Activated T-cell treated with anti-CD3 and anti-CD28 coated beads, Interleukin-2, amount 50 U/mL, for 72 hours (primary cell): Measurements from ENCODE around the gene SVIP. TPM values are rescaled to one million over a fixed set of nuclear protein-coding genes. Genes with fewer than 3 reads are reported as not detected.

Experiments
- ATAC-seq, 2 donors: fragments of 150-1000 bp; cut with Tn5 transposase; replicated peaks in 1 of 2; 2 replicates each; pipeline ENCODE4 v1.10.0; 2021; ENCODE audit warnings: moderate library complexity in 2 of 2, mild to moderate bottlenecking in 1 of 2
- DNase-seq, 2 donors: peaks; one replicate each; pipeline ENCODE4 v3.0.0; 2021 to 2022; ENCODE audit warnings: mixed read lengths in 1 of 2
- H3K27ac Mint-ChIP-seq: one replicate; pipeline ENCODE4 v1.8.0; 2022; ENCODE audit warnings: mild to moderate bottlenecking, moderate library complexity, mixed read lengths
- H3K27me3 Mint-ChIP-seq: one replicate; pipeline ENCODE4 v1.8.0; 2022; ENCODE audit warnings: low read depth, mixed read lengths
- H3K36me3 Mint-ChIP-seq, 2 donors: one replicate each; pipeline ENCODE4 v1.8.0; 2022; ENCODE audit warnings: mixed read lengths in 2 of 2, mild to moderate bottlenecking in 1 of 2; ENCODE audit not compliant: insufficient read depth in 2 of 2
- H3K4me1 Mint-ChIP-seq: one replicate; pipeline ENCODE4 v1.8.0; 2022; ENCODE audit warnings: low read depth, mixed read lengths
- H3K4me3 Mint-ChIP-seq, 2 donors: one replicate each; pipeline ENCODE4 v1.8.0; 2022; ENCODE audit warnings: mild to moderate bottlenecking in 2 of 2, mixed read lengths in 2 of 2, moderate library complexity in 2 of 2
- H3K9me3 Mint-ChIP-seq, 2 donors: one replicate each; pipeline ENCODE4 v1.8.0; 2022; ENCODE audit warnings: mixed read lengths in 2 of 2
- total RNA-seq, 2 donors: library from RNA; stranded (reverse); gene quantifications; one replicate each; pipeline ENCODE4 v1.2.3, GENCODE V29; 2022

SVIP gene
- total RNA-seq, 2 donors from 2014 or later: 48.3 to 50.7 TPM

GRCh38 chr11:22785251-22785650, 44.4 kb downstream of the SVIP start:
- H3K27me3 Mint-ChIP-seq: no peaks in the 10 kb centered on the region
- ATAC-seq (no peak), DNase-seq (no peak)
- H3K9me3 Mint-ChIP-seq: no peaks in the 10 kb centered on the region
- H3K4me3 Mint-ChIP-seq: no peak overlapping the region
- no peak overlapping the region for H3K27ac Mint-ChIP-seq
- H3K4me1 Mint-ChIP-seq: peaks cover 14% of the 10 kb centered on the region
- no peaks in the 10 kb centered on the region for H3K36me3 Mint-ChIP-seq

GRCh38 chr11:22780952-22781593, 48.5 kb downstream of the SVIP start:
- no peak overlapping the region for H3K4me3 Mint-ChIP-seq
- peaks cover 6% of the 10 kb centered on the region for H3K4me1 Mint-ChIP-seq
- no peak for DNase-seq
- H3K27ac Mint-ChIP-seq: peak overlapping the region; percentile 4
- no peaks in the 10 kb centered on the region for H3K27me3 Mint-ChIP-seq
- H3K36me3 Mint-ChIP-seq: no peaks in the 10 kb centered on the region
- no peaks in the 10 kb centered on the region for H3K9me3 Mint-ChIP-seq
- no peak for ATAC-seq

- H3K27ac Mint-ChIP-seq: no peak overlapping the region
- ATAC-seq: no peak
- peaks cover 6% of the 10 kb centered on the region for H3K4me1 Mint-ChIP-seq
- no peaks in the 10 kb centered on the region for H3K36me3 Mint-ChIP-seq
- no peaks in the 10 kb centered on the region for H3K27me3 Mint-ChIP-seq
- no peaks in the 10 kb centered on the region for H3K9me3 Mint-ChIP-seq
- DNase-seq: no peak
- H3K4me3 Mint-ChIP-seq: no peak overlapping the region
Observed at GRCh38 chr11:22779850-22780249, 49.8 kb downstream of the SVIP start.

GRCh38 chr11:22778642-22779041, 51.0 kb downstream of the SVIP start:
- Mint-ChIP-seq H3K4me1 (peaks cover 6% of the 10 kb centered on the region), H3K27me3 (no peaks in the 10 kb centered on the region), H3K4me3 (no peak overlapping the region), H3K9me3 (no peaks in the 10 kb centered on the region), H3K27ac (no peak overlapping the region), H3K36me3 (no peaks in the 10 kb centered on the region)
- ATAC-seq: no peak
- DNase-seq: no peak

- H3K9me3 Mint-ChIP-seq: no peaks in the 10 kb centered on the region
- ATAC-seq (no peak), DNase-seq (no peak)
- no peaks in the 10 kb centered on the region for H3K4me1 Mint-ChIP-seq
- no peaks in the 10 kb centered on the region for H3K27me3 Mint-ChIP-seq
- no peaks in the 10 kb centered on the region for H3K36me3 Mint-ChIP-seq
- no peak overlapping the region for H3K27ac Mint-ChIP-seq
- no peak overlapping the region for H3K4me3 Mint-ChIP-seq
Observed at GRCh38 chr11:22775248-22775647, 54.4 kb downstream of the SVIP start.

GRCh38 chr11:22774716-22775115, 54.9 kb downstream of the SVIP start:
- no peak for DNase-seq
- no peak for ATAC-seq
- Mint-ChIP-seq H3K36me3 (no peaks in the 10 kb centered on the region), H3K27me3 (no peaks in the 10 kb centered on the region), H3K27ac (no peak overlapping the region), H3K9me3 (no peaks in the 10 kb centered on the region), H3K4me3 (no peak overlapping the region), H3K4me1 (no peaks in the 10 kb centered on the region)

- ATAC-seq (no peak), DNase-seq (no peak)
- no peaks in the 10 kb centered on the region for H3K27me3 Mint-ChIP-seq
- no peaks in the 10 kb centered on the region for H3K9me3 Mint-ChIP-seq
- H3K4me3 Mint-ChIP-seq: no peak overlapping the region
- H3K36me3 Mint-ChIP-seq: no peaks in the 10 kb centered on the region
- no peak overlapping the region for H3K27ac Mint-ChIP-seq
- H3K4me1 Mint-ChIP-seq: no peaks in the 10 kb centered on the region
Observed at GRCh38 chr11:22769081-22769480, 60.5 kb downstream of the SVIP start.

Other genes starting within 250 kb of the SVIP start
- 10 to 100 TPM; 12.6 to 13.9 TPM for gene FANCF, start 204.0 kb downstream of the SVIP start, total RNA-seq
- 1 to 10 TPM; 2.0 to 2.5 TPM for gene GAS2, start 163.2 kb downstream of the SVIP start, total RNA-seq
- gene CCDC179, start 30.7 kb upstream of the SVIP start, total RNA-seq: not detected